CD8-positive, alpha-beta memory T cell (primary cell): ENCODE measurements around the gene MRTFA. TPM values are rescaled to one million over a fixed set of nuclear protein-coding genes. Genes with fewer than 3 reads are reported as not detected.

Experiments used
- CTCF ChIA-PET: fragments of 350-600 bp; sonication (Branson Sonifier 250); formaldehyde crosslinking; loops from one replicate; lab custom pipeline; 2021; ENCODE audit warnings: antibody characterized with exemption; lab: Charles Lee
- POLR2A ChIA-PET: fragments of 350-600 bp; sonication (Branson Sonifier 250); formaldehyde crosslinking; loops from one replicate; lab custom pipeline; 2021; ENCODE audit warnings: antibody characterized with exemption; lab: Charles Lee
- DNase-seq, 5 donors: peaks; one replicate each; pipeline versions ENCODE4 v3.0.0 to v3.0.0-alpha.2; 2020 to 2022; ENCODE audit warnings: mixed read lengths in 1 of 5
- H3K27ac ChIP-seq: one replicate; pipeline ENCODE4 v1.7.0; 2013; ENCODE audit warnings: low read depth, mild to moderate bottlenecking, low read length, moderate library complexity
- H3K27me3 ChIP-seq: 2 replicates; pipeline ENCODE4 v1.7.0; 2013; ENCODE audit warnings: low read length, mild to moderate bottlenecking; ENCODE audit not compliant: insufficient read depth, poor library complexity, severe bottlenecking
- H3K36me3 ChIP-seq: 2 replicates; pipeline ENCODE4 v1.7.0; 2013; ENCODE audit warnings: mild to moderate bottlenecking, low read length, moderate library complexity; ENCODE audit not compliant: insufficient read depth
- H3K4me1 ChIP-seq: 2 replicates; pipeline ENCODE4 v1.7.0; 2013; ENCODE audit warnings: mild to moderate bottlenecking, low read length, moderate library complexity; ENCODE audit not compliant: insufficient read depth
- H3K4me3 ChIP-seq: 2 replicates; pipeline ENCODE4 v1.7.0; 2013; ENCODE audit warnings: mild to moderate bottlenecking, low read length
- H3K9me3 ChIP-seq: 2 replicates; pipeline ENCODE4 v1.7.0; 2013; ENCODE audit warnings: mild to moderate bottlenecking, low read length
- H3K27ac Mint-ChIP-seq, 8 donors: one replicate each; pipeline ENCODE4 v1.8.0; 2020 to 2021; ENCODE audit warnings: mixed read lengths in 8 of 8, mild to moderate bottlenecking in 6 of 8, inconsistent platforms in 3 of 8, moderate library complexity in 3 of 8
- H3K27me3 Mint-ChIP-seq, 2 donors: one replicate each; pipeline ENCODE4 v1.8.0; 2020 to 2021; ENCODE audit warnings: mixed read lengths in 2 of 2, mild to moderate bottlenecking in 1 of 2, moderate library complexity in 1 of 2
- H3K36me3 Mint-ChIP-seq, 3 donors: one replicate each; pipeline ENCODE4 v1.8.0; 2020 to 2021; ENCODE audit warnings: mixed read lengths in 3 of 3, inconsistent platforms in 1 of 3, mild to moderate bottlenecking in 1 of 3
- H3K4me1 Mint-ChIP-seq, 3 donors: one replicate each; pipeline ENCODE4 v1.8.0; 2020 to 2021; ENCODE audit warnings: mixed read lengths in 3 of 3, inconsistent platforms in 1 of 3, mild to moderate bottlenecking in 1 of 3
- H3K4me3 Mint-ChIP-seq, 7 donors: one replicate each; pipeline ENCODE4 v1.8.0; 2020 to 2021; ENCODE audit warnings: mixed read lengths in 7 of 7, mild to moderate bottlenecking in 6 of 7, moderate library complexity in 4 of 7, inconsistent platforms in 2 of 7
- H3K9me3 Mint-ChIP-seq, 5 donors: one replicate each; pipeline ENCODE4 v1.8.0; 2020 to 2022; ENCODE audit warnings: mixed read lengths in 5 of 5, mild to moderate bottlenecking in 3 of 5, moderate library complexity in 2 of 5, inconsistent platforms in 1 of 5
- polyA plus RNA-seq: library from polyadenylated mRNA; unstranded; fragments of 300-500 nt; fragmentation: Illumina TruSeq; gene quantifications from one replicate; pipeline ENCODE4 v1.2.3, GENCODE V29; 2021
- total RNA-seq, 2 experiments: library from RNA; stranded (reverse); gene quantifications; one replicate each; pipeline ENCODE4 v1.2.3, GENCODE V29; 2021

The MRTFA gene
- total and polyA plus RNA-seq, 3 experiments from 2014 or later, result 22.9 to 40.5 (median 38.6) TPM

DNA sequence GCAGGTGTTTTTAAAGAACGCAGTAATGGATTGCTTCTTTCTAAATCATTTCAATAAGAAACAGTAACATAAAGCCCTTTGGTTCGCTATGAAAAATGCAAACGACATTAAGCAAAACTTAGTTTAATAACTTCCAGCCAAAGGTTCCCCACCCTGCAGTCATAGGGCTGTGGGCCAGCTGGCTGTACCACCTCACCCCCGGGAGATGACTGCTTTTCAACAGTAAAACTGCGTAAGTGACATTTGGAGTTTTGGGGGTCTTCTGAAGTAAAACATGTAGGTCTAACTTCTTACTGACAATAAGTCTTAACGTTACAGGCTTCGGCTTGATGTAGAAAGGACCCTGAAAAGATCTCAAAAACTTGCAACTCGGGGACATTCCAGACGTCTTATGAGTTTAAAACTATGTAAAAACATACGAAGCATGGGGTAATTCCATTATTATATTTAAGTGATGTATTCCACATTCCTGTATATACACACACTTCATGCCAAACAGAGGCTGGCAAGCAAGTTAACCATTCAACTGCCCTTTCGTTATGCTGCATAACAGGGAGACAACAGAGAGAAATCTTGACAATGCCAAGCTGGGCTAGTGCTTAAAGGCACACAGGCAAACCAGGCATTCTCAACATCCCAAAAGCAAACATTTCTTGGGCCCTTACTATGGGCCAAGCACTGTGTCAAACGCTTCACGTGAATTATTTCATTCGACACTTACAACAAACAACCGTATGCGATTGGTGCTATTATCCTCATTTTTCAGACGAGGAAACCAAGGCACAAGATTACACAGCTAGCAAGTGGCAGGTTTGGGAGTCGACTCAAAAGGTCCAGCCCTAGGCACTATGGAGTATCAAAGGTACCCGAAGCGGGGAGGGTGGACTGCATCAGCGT lies 1.2 kb downstream of the MRTFA start:
- H3K4me3 ChIP-seq, result peak overlapping the region; percentile 81
- POLR2A ChIA-PET, result no interaction called here
- H3K27me3 ChIP-seq, result no peaks in the 10 kb centered on the region
- Mint-ChIP-seq H3K9me3 (no peaks in the 10 kb centered on the region), H3K4me3 (peak overlapping the region; percentile 85 to 95 (median 91)), H3K27ac (peak overlapping the region; percentile 1 to 95 (median 91)), H3K27me3 (no peaks in the 10 kb centered on the region), H3K4me1 (peaks cover 45 to 61% (median 56%) of the 10 kb centered on the region in 3 donors), H3K36me3 (peaks cover 0 to 11% (median 0%) of the 10 kb centered on the region in 3 donors)
- no peaks in the 10 kb centered on the region for H3K36me3 ChIP-seq
- peak overlapping the region; percentile 75 for H3K27ac ChIP-seq
- DNase-seq, result no peak
- H3K4me1 ChIP-seq, result peaks cover 28% of the 10 kb centered on the region
- CTCF ChIA-PET, result interaction anchor here (0.6 to 2.7 kb wide), 4 partner anchors 10 to 198 kb away, joined by 3 to 10 read pairs (median 6); no protein-coding TSS in a partner anchor
- no peaks in the 10 kb centered on the region for H3K9me3 ChIP-seq

DNA sequence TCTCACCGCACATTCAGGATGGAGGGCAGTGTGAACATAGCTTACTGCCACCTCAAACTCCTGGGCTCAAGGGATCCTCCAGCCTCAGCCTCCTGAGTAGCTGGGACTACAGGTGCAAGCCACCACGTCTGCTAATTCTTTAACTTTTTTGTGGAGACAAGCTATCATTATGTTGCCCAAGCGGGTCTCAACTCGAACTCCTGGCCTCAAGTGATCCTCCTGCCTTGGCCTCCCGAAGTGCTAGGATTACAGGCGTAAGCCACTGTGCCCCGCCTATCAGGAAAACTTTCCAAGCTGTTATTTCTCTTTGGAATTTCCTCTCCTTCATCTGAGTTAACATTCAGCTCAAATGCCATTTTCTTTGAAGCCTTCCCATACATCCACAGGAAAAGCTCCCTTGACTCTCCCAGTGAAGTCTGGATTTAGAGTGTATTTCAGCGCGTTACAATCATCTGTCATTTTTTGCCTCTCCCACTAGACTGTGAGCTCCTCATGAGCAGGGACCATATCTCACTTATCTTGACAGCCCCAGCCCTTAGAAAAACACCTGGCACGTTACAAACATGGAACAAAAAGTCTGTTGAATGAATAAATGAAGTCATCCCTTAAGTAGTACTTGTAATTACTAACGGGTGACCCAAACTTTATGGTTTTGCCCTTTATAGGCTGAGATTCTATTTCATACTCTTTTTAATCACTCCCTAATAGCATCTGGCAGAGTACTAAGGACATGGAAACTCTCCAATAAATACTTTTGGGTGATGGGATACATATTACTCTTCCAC lies 2.2 kb downstream of the MRTFA start:
- H3K9me3 ChIP-seq, result no peaks in the 10 kb centered on the region
- Mint-ChIP-seq H3K4me3 (peak overlapping the region; percentile 85 to 95 (median 91)), H3K9me3 (no peaks in the 10 kb centered on the region), H3K27ac (peak overlapping the region in 4 of 8 donors; percentile 2 to 68 (median 26)), H3K4me1 (peaks cover 48 to 67% (median 61%) of the 10 kb centered on the region in 3 donors), H3K27me3 (no peaks in the 10 kb centered on the region), H3K36me3 (peaks cover 0 to 11% (median 0%) of the 10 kb centered on the region in 3 donors)
- CTCF ChIA-PET, result interaction anchor here (1.4 to 2.7 kb wide), 3 partner anchors 12 to 197 kb away, joined by 3 to 10 read pairs (median 8); no protein-coding TSS in a partner anchor
- no peak overlapping the region for H3K4me3 ChIP-seq
- no peaks in the 10 kb centered on the region for H3K36me3 ChIP-seq
- POLR2A ChIA-PET, result interaction anchor here (0.6 kb wide), 2 partner anchors 15 to 139 kb away, joined by 4 to 5 read pairs; no protein-coding TSS in a partner anchor
- H3K27ac ChIP-seq, result no peak overlapping the region
- no peak for DNase-seq
- H3K27me3 ChIP-seq, result no peaks in the 10 kb centered on the region
- peaks cover 28% of the 10 kb centered on the region for H3K4me1 ChIP-seq

DNA sequence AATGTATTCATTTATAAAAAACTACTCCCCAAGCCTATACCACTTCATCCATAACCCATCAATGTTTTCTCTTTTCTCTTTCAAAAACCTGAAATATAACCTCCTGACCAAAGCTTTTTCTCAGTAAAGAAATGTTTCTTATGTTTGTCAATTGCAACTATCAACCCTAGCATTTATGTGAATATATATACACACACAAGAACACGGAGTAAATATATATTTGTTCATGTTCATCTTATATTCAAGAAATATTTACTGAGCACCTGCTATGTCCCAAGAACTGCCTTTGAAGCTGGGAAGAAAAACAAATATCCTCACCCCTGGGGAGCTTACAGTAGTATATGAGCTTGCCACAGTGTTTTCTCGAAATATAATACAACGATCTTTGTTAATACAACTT lies 3.5 kb downstream of the MRTFA start:
- peak overlapping the region in 1 of 7 donors; percentile 22 for H3K4me3 Mint-ChIP-seq
- H3K27me3 Mint-ChIP-seq, result no peaks in the 10 kb centered on the region
- POLR2A ChIA-PET, result no interaction called here

DNA sequence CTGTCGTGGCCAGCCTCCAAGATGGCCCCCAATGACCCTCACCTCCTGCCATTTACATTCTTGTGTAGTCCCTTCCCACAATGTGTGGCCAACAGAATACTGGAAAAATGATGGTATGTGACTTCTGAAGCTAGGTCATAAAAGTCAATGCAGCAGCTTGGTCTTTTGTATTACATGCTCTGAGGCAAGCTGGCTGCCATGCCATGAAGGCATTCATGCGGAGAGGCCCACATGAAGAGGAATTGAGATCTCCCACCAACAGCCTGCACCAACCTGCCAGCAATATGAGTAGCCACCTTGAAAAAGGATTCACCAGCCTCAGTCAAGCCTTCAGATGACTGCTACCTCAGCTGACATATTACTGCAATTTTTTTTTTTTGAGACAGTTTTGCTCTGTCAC lies 4.6 kb downstream of the MRTFA start:
- peak overlapping the region in 1 of 8 donors; percentile 83 for H3K27ac Mint-ChIP-seq
- ChIA-PET POLR2A (no interaction called here), CTCF (interaction anchor here (0.6 to 1.1 kb wide), 2 partner anchors 18 to 107 kb away, joined by 3 to 4 read pairs; no protein-coding TSS in a partner anchor)
- H3K27me3 ChIP-seq, result no peaks in the 10 kb centered on the region
- H3K4me1 Mint-ChIP-seq, result peaks cover 63 to 81% (median 74%) of the 10 kb centered on the region in 3 donors
- no peaks in the 10 kb centered on the region for H3K36me3 ChIP-seq
- H3K4me1 ChIP-seq, result peaks cover 23% of the 10 kb centered on the region
- no peak overlapping the region for H3K4me3 ChIP-seq
- no peak for DNase-seq
- H3K27me3 Mint-ChIP-seq, result no peaks in the 10 kb centered on the region
- peak overlapping the region in 1 of 7 donors; percentile 15 for H3K4me3 Mint-ChIP-seq
- H3K36me3 Mint-ChIP-seq, result peaks cover 0 to 8% (median 0%) of the 10 kb centered on the region in 3 donors
- H3K9me3 Mint-ChIP-seq, result no peaks in the 10 kb centered on the region
- H3K27ac ChIP-seq, result no peak overlapping the region
- H3K9me3 ChIP-seq, result no peaks in the 10 kb centered on the region

More for the DNA sequence above, 3.5 kb downstream of the MRTFA start:
- Mint-ChIP-seq H3K9me3 (no peaks in the 10 kb centered on the region), H3K27ac (peak overlapping the region in 2 of 8 donors; percentile 25 to 42), H3K36me3 (peaks cover 0 to 11% (median 0%) of the 10 kb centered on the region in 3 donors), H3K4me1 (peaks cover 58 to 76% (median 71%) of the 10 kb centered on the region in 3 donors)
- Histone ChIP-seq H3K4me1 (peaks cover 28% of the 10 kb centered on the region), H3K9me3 (no peaks in the 10 kb centered on the region), H3K27me3 (no peaks in the 10 kb centered on the region), H3K36me3 (no peaks in the 10 kb centered on the region), H3K4me3 (no peak overlapping the region), H3K27ac (no peak overlapping the region)
- CTCF ChIA-PET, result interaction anchor here (1.4 to 2.7 kb wide), 3 partner anchors 13 to 196 kb away, joined by 3 to 10 read pairs (median 8); no protein-coding TSS in a partner anchor
- DNase-seq, result no peak

DNA sequence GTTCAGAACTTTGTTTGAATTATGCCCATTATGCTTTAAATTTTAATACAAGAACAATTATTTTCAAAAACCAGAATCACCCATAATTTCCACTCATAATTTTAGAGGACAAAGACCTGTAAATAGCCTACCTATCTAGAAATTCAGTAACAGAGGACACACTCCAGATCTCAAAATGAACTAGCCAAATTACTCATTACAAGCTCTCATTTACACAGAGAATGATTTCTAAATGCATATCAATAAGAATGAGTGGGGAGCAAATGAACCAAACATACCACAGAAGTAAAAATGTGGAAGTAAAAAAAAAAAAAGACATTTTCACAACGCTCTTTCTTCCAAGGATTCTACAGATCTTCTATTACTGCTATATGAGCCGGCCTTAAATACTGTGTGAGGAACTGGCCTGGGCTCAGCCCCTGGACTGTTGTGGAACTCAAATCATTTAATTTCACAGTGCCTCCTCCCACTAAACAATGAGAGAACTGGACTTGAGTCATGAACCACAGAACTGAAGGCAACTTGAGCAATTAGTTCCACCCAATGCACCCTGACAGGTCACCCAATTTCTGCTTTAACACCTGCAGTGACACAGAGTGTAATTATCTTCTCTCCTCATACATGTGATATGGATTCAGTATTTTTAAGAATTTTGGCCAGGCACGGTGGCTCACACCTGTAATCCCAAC lies 8.0 kb downstream of the MRTFA start:
- Mint-ChIP-seq H3K27me3 (no peaks in the 10 kb centered on the region), H3K4me1 (peaks cover 52 to 71% (median 62%) of the 10 kb centered on the region in 3 donors), H3K36me3 (no peaks in the 10 kb centered on the region), H3K4me3 (peak overlapping the region in 1 of 7 donors; percentile 82), H3K9me3 (no peaks in the 10 kb centered on the region), H3K27ac (peak overlapping the region in 3 of 8 donors; percentile 17 to 70 (median 21))
- Histone ChIP-seq H3K4me1 (peaks cover 10% of the 10 kb centered on the region), H3K36me3 (no peaks in the 10 kb centered on the region), H3K9me3 (no peaks in the 10 kb centered on the region), H3K27me3 (no peaks in the 10 kb centered on the region), H3K4me3 (no peak overlapping the region), H3K27ac (no peak overlapping the region)
- no peak for DNase-seq
- CTCF ChIA-PET, result no interaction called here
- POLR2A ChIA-PET, result no interaction called here

DNA sequence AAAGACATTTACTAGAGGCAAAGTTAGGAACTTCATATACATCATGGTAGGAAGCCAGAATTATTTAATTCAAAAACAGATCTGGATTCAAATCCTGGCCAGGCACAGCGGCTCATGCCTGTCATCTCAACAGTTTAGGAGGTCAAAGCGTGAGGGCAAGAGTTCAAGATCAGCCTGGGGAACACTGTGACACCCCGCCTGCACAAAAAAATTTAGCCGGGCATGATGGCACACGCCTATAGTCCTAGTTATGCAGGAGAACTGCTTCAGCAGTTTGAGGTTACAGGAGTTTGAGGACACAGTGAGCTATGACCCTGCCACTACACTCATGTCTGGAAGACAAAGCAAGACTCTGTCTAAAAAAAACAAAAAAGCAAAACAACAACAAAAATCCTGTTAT lies 8.9 kb downstream of the MRTFA start:
- CTCF ChIA-PET, result interaction anchor here (0.6 kb wide), 1 partner anchor 17 kb away, joined by 3 read pairs; no protein-coding TSS in a partner anchor
- H3K9me3 ChIP-seq, result no peaks in the 10 kb centered on the region
- Mint-ChIP-seq H3K4me3 (no peak overlapping the region), H3K4me1 (peaks cover 48 to 67% (median 54%) of the 10 kb centered on the region in 3 donors), H3K9me3 (no peaks in the 10 kb centered on the region), H3K27me3 (no peaks in the 10 kb centered on the region), H3K27ac (peak overlapping the region in 2 of 8 donors; percentile 11 to 19), H3K36me3 (peaks cover 0 to under 1% (median 0%) of the 10 kb centered on the region in 3 donors)
- peaks cover 4% of the 10 kb centered on the region for H3K4me1 ChIP-seq
- H3K27ac ChIP-seq, result no peak overlapping the region
- DNase-seq, result no peak
- POLR2A ChIA-PET, result no interaction called here
- H3K36me3 ChIP-seq, result no peaks in the 10 kb centered on the region
- H3K27me3 ChIP-seq, result no peaks in the 10 kb centered on the region
- no peak overlapping the region for H3K4me3 ChIP-seq

DNA sequence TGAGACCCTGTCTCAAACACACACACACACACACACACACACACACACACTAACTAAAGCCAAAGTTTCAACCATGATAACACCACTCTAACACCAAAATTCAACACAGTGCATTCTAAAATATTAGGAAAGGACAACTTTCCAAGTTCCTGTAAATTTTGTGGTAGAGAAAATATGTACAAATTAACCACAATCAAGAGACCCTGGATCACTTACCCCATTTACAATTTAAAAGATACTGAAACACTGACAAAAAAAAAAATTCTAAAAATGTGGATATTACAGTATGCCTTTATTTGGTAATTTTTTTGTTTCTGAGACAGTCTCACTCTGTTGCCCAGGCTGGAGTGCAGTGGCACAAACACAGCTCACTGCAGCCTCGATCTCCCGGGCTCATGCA lies 9.7 kb downstream of the MRTFA start:
- ChIA-PET CTCF (interaction anchor here (0.8 to 1.1 kb wide), 3 partner anchors 20 to 102 kb away, joined by 3 to 4 read pairs (median 3); no protein-coding TSS in a partner anchor), POLR2A (no interaction called here)
- Histone ChIP-seq H3K36me3 (no peaks in the 10 kb centered on the region), H3K4me3 (no peak overlapping the region), H3K27ac (no peak overlapping the region), H3K9me3 (no peaks in the 10 kb centered on the region), H3K4me1 (no peaks in the 10 kb centered on the region), H3K27me3 (no peaks in the 10 kb centered on the region)
- Mint-ChIP-seq H3K27me3 (no peaks in the 10 kb centered on the region), H3K27ac (peak overlapping the region in 1 of 8 donors; percentile 27), H3K4me3 (no peak overlapping the region), H3K4me1 (peaks cover 42 to 67% (median 51%) of the 10 kb centered on the region in 3 donors), H3K36me3 (peaks cover under 1 to 5% (median 3%) of the 10 kb centered on the region in 3 donors), H3K9me3 (peaks cover 0 to under 1% (median 0%) of the 10 kb centered on the region in 5 donors)
- no peak for DNase-seq
